Measurements from ENCODE around the gene MGST2.

DNA sequence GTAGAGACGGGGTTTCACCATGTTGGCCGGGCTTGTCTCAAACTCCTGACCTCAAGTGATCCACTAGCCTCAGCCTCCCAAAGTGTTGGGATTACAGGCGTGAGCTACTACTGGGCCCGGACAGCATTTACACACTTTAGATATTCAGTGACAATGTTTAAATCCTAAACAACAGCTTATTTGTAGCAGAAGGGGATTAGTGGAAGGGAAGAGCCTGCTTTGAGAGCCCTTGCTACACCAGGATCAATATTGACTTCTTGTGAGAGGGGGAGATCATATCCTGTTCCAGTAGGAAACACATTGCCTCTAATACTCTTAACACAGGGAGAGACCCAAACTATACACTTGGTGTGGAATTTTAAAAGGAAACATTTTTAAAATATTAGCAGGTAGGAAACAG, 7.1 kb downstream of the MGST2 start:
- TF ChIP-seq CTCF (IDR thresholded peaks at IDR 0.05) (no peak), POLR2A (IDR thresholded peaks at IDR 0.05) (no peak)
